Gastroesophageal sphincter (tissue), 4 donors: Measurements from ENCODE around the gene APOL4. TPM values are rescaled to one million over a fixed set of nuclear protein-coding genes. Genes with fewer than 3 reads are reported as not detected.
A peak's percentile ranks its signal among the peaks of the same experiment; 100 is the strongest.

ENCODE experiments used
- ATAC-seq: fragments of 150-250 bp; one replicate; pipeline ENCODE4 v1.9.1; 2016; ENCODE audit warnings: mild to moderate bottlenecking, moderate library complexity
- H3K27ac ChIP-seq, 4 donors: fragments of 200-600 bp; sonication (generic) in 3 of 4; 1 replicate in 3 of 4; 2 replicates in 1 of 4; pipeline ENCODE4 v1.5.1; 2016 to 2019
- H3K27me3 ChIP-seq: fragments of 200-600 bp; sonication (generic); one replicate; pipeline ENCODE4 v1.5.1; 2019
- H3K36me3 ChIP-seq, 2 donors: fragments of 200-600 bp; sonication (generic); one replicate each; pipeline ENCODE4 v1.5.1; 2019; ENCODE audit warnings: control low read depth in 1 of 2
- H3K4me1 ChIP-seq, 3 donors: fragments of 200-600 bp; sonication (generic); 1 replicate in 2 of 3; 2 replicates in 1 of 3; pipeline ENCODE4 v1.5.1; 2016 to 2019; ENCODE audit warnings: control low read depth in 2 of 3
- H3K4me3 ChIP-seq, 2 donors: fragments of 200-600 bp; sonication (generic); one replicate each; pipeline ENCODE4 v1.5.1; 2019; ENCODE audit warnings: mild to moderate bottlenecking in 1 of 2, moderate library complexity in 1 of 2
- H3K9me3 ChIP-seq, 3 donors: fragments of 200-600 bp; sonication (generic); one replicate each; pipeline ENCODE4 v1.5.1; 2017 to 2019; ENCODE audit warnings: control low read depth in 2 of 3
- EP300 ChIP-seq: sonication (generic); formaldehyde crosslinking; IDR thresholded peaks from one replicate; pipeline ENCODE4 v1.6.1; 2017; ENCODE audit warnings: antibody characterized with exemption, mild to moderate bottlenecking
- POLR2A ChIP-seq, 2 donors: fragments of 450-650 bp; IDR thresholded peaks; one replicate each; pipeline ENCODE4 v1.6.1; 2017; ENCODE audit warnings: antibody characterized with exemption in 2 of 2, mild to moderate bottlenecking in 2 of 2, moderate library complexity in 1 of 2
- POLR2AphosphoS5 ChIP-seq: sonication (generic); formaldehyde crosslinking; IDR thresholded peaks from one replicate; pipeline ENCODE4 v1.6.1; 2017; ENCODE audit warnings: antibody characterized with exemption
- WGBS, 2 donors: methylation state at CpG; one replicate each; pipeline ENCODE4 v1.1.5; 2018; ENCODE audit warnings: low coverage in 1 of 2; 5-methylcytosine and 5-hydroxymethylcytosine counted together
- total RNA-seq, 4 donors: library from RNA; depleted of rRNA; stranded (reverse); fragments of >200 nt; gene quantifications; one replicate each; pipeline ENCODE4 v1.1.0, GENCODE V29; 2016
- TF ChIP-seq, protein P1 (sequence below), 4 experiments: fragments of 200-600 bp in 2 of 4; fragments of 450-650 bp in 2 of 4; sonication (generic) in 1 of 4; IDR thresholded peaks; one replicate each; pipeline ENCODE4 v1.5.1; 2017 to 2019; ENCODE audit warnings: antibody characterized with exemption in 4 of 4, mild to moderate bottlenecking in 2 of 4, moderate library complexity in 2 of 4

The APOL4 gene
- total RNA-seq, 4 donors from 2014 or later: 1.1 to 18.8 (median 5.4) TPM

- 63 to 73% methylated on average over 5 to 6 of the region's 7 CpGs for WGBS, 2 donors
- Histone ChIP-seq H3K9me3 (no peaks in the 10 kb centered on the region), H3K36me3 (no peaks in the 10 kb centered on the region), H3K4me3 (no peak overlapping the region), H3K4me1 (peaks cover 0 to 12% (median 0%) of the 10 kb centered on the region in 3 donors), H3K27me3 (no peaks in the 10 kb centered on the region), H3K27ac (no peak overlapping the region)
- no peak for ATAC-seq
- TF ChIP-seq POLR2A (IDR thresholded peaks at IDR 0.05) (no peak), POLR2AphosphoS5 (no peak), EP300 (no peak)
- TF ChIP-seq, protein P1, sequence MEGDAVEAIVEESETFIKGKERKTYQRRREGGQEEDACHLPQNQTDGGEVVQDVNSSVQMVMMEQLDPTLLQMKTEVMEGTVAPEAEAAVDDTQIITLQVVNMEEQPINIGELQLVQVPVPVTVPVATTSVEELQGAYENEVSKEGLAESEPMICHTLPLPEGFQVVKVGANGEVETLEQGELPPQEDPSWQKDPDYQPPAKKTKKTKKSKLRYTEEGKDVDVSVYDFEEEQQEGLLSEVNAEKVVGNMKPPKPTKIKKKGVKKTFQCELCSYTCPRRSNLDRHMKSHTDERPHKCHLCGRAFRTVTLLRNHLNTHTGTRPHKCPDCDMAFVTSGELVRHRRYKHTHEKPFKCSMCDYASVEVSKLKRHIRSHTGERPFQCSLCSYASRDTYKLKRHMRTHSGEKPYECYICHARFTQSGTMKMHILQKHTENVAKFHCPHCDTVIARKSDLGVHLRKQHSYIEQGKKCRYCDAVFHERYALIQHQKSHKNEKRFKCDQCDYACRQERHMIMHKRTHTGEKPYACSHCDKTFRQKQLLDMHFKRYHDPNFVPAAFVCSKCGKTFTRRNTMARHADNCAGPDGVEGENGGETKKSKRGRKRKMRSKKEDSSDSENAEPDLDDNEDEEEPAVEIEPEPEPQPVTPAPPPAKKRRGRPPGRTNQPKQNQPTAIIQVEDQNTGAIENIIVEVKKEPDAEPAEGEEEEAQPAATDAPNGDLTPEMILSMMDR (IDR thresholded peaks at IDR 0.05): no peak
Measured at GRCh38 chr22:36182056-36182455, 19.6 kb downstream of the APOL4 start.

- WGBS, 2 donors: 100% methylated on average over 1 of the region's 6 CpGs; no CpG with 5 or more reads in 1 of the 2 donors
- Histone ChIP-seq H3K4me3 (no peak overlapping the region), H3K9me3 (no peaks in the 10 kb centered on the region), H3K36me3 (no peaks in the 10 kb centered on the region), H3K27ac (no peak overlapping the region), H3K4me1 (peaks cover 0 to 12% (median 0%) of the 10 kb centered on the region in 3 donors), H3K27me3 (no peaks in the 10 kb centered on the region)
- ATAC-seq: no peak
- TF ChIP-seq, protein P1 (IDR thresholded peaks at IDR 0.05): no peak
- TF ChIP-seq POLR2AphosphoS5 (no peak), EP300 (no peak), POLR2A (IDR thresholded peaks at IDR 0.05) (no peak)
Measured at GRCh38 chr22:36180928-36181327, 20.7 kb downstream of the APOL4 start.

DNA sequence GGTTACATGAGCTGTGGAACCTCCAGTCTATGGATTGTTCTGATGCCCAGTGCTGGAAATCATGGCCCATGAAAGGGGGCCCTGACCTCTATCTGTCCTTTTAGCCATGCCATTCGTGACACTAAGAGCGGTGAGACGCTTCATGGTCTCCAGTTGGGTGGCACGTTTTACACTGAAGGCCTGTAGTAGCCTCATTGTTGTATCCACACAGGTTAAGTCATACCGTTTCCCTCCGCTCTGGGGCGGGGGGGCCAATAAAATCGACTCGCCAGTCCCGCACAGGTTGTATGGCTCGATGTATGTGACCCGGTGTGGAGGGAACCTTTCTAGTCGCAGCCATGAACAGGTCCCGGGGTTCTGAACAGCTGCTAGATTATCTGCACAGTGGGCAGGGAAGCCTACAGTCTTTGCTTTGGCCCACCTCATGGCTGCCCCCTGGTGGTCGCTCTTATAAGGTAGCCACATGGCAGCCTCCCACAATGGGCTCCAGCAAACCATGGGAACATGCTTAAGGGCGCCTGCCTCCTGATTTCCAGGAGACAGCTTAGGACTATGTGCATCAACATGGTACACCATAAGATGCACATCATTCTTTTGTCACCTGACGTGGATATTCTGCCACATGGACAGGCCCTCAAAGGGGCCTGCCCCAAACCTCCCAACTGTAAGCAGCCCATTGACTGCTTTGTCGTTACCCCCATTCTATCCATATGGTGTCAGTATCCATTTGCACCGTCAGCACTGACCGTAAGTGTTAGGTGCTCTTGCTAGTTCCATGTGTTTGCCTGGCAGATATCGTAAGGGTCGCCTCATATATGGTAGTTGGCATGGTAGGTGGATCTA is 21.4 kb downstream of the APOL4 start:
- TF ChIP-seq EP300: no peak
- TF ChIP-seq, protein P1 (IDR thresholded peaks at IDR 0.05): peak; percentile 84 to 94 (median 90)

GRCh38 chr22:36177160-36177559 is 24.4 kb downstream of the APOL4 start:
- TF ChIP-seq POLR2AphosphoS5 (no peak), EP300 (no peak), POLR2A (IDR thresholded peaks at IDR 0.05) (no peak)
- TF ChIP-seq, protein P1 (IDR thresholded peaks at IDR 0.05): no peak
- ATAC-seq: no peak
- Histone ChIP-seq H3K27ac (no peak overlapping the region), H3K4me3 (no peak overlapping the region), H3K4me1 (peaks cover 0 to 3% (median 0%) of the 10 kb centered on the region in 3 donors), H3K9me3 (no peaks in the 10 kb centered on the region), H3K27me3 (no peaks in the 10 kb centered on the region), H3K36me3 (no peaks in the 10 kb centered on the region)
- 74 to 84% methylated on average over 3 of the region's 3 CpGs for WGBS, 2 donors

More for the DNA sequence above, 21.4 kb downstream of the APOL4 start:
- Histone ChIP-seq H3K36me3 (no peaks in the 10 kb centered on the region), H3K4me3 (no peak overlapping the region), H3K27me3 (no peaks in the 10 kb centered on the region), H3K4me1 (peaks cover 0 to 12% (median 0%) of the 10 kb centered on the region in 3 donors), H3K27ac (no peak overlapping the region), H3K9me3 (no peaks in the 10 kb centered on the region)
- ATAC-seq: peak; percentile 89
- 72 to 74% methylated on average over 4 to 7 of the region's 22 CpGs for WGBS, 2 donors

DNA sequence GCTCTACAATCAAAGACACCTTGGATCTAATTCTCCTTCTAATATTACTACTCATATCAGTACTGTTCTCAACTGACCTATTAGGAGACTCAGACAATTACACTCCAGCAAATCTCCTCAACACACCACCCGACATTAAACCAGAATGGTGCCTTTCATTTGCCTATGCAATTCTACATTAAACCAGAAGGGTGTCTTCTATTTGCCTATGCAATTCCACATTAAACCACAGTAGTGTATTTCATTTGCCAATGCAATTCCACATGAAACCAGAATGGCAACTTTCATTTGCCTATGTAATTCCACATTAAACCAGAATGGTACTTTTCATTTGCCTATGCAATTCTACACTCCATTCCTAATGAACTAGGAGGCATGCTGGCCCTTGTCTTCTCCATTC is 25.7 kb downstream of the APOL4 start:
- Histone ChIP-seq H3K27me3 (no peaks in the 10 kb centered on the region), H3K9me3 (no peaks in the 10 kb centered on the region), H3K4me3 (no peak overlapping the region), H3K36me3 (no peaks in the 10 kb centered on the region), H3K27ac (no peak overlapping the region), H3K4me1 (peaks cover 0 to 3% (median 0%) of the 10 kb centered on the region in 3 donors)
- TF ChIP-seq POLR2A (IDR thresholded peaks at IDR 0.05): no peak
- no peak for TF ChIP-seq POLR2AphosphoS5
- no peak for TF ChIP-seq EP300
- TF ChIP-seq, protein P1 (IDR thresholded peaks at IDR 0.05): no peak
- WGBS, 2 donors: 58 to 100% methylated on average over 1 of the region's 1 CpG
- no peak for ATAC-seq
